Neuronal stem cell (in vitro differentiated cells): ENCODE data around the gene TMEM247.
"Not testable (repeated sequence)": the region's sequence is repeated elsewhere in the genome, so short reads cannot be mapped to it uniquely, and the experiment has no call there.

ENCODE experiments used
- DNase-seq: peaks from one replicate; pipeline ENCODE4 v3.0.0-alpha.2; 2013; ENCODE audit warnings: low spot score
- H2AFZ ChIP-seq: one replicate; pipeline ENCODE4 v1.6.1; 2013; ENCODE audit warnings: mild to moderate bottlenecking, low read length, inconsistent platforms
- H2AK5ac ChIP-seq: 2 replicates; pipeline ENCODE4 v1.6.1; 2013; ENCODE audit warnings: low read depth, mild to moderate bottlenecking, inconsistent platforms, low read length, moderate library complexity, mixed read lengths
- H2BK120ac ChIP-seq: 2 replicates; pipeline ENCODE4 v1.6.1; 2013; ENCODE audit warnings: low read depth, mild to moderate bottlenecking, inconsistent platforms, low read length, moderate library complexity, mixed read lengths
- H2BK12ac ChIP-seq: one replicate; pipeline ENCODE4 v1.6.1; 2013; ENCODE audit warnings: low read length, inconsistent platforms
- H2BK15ac ChIP-seq: 2 replicates; pipeline ENCODE4 v1.6.1; 2013; ENCODE audit warnings: mild to moderate bottlenecking, low read length, inconsistent platforms, mixed read lengths
- H2BK5ac ChIP-seq: one replicate; pipeline ENCODE4 v1.6.1; 2013; ENCODE audit warnings: inconsistent platforms, mild to moderate bottlenecking, low read length, moderate library complexity
- H3K14ac ChIP-seq: one replicate; pipeline ENCODE4 v1.6.1; 2013; ENCODE audit warnings: low read length, inconsistent platforms
- H3K18ac ChIP-seq: 2 replicates; pipeline ENCODE4 v1.6.1; 2013; ENCODE audit warnings: low read length, inconsistent platforms
- H3K23ac ChIP-seq: 2 replicates; pipeline ENCODE4 v1.6.1; 2013; ENCODE audit warnings: low read depth, mild to moderate bottlenecking, mixed read lengths, low read length, inconsistent platforms; ENCODE audit not compliant: poor library complexity
- H3K27ac ChIP-seq: replicated peaks from 3 replicates; pipeline ENCODE4 v1.5.1; 2013; ENCODE audit warnings: low read length, inconsistent platforms
- H3K27me3 ChIP-seq, 3 experiments: 2 replicates each; pipeline ENCODE4 v1.6.1; 2013; ENCODE audit warnings: low read length in 3 of 3, mild to moderate bottlenecking in 2 of 3, inconsistent platforms in 1 of 3, low read depth in 1 of 3, mixed read lengths in 1 of 3, moderate library complexity in 1 of 3; ENCODE audit not compliant: control insufficient read depth in 3 of 3, insufficient read depth in 3 of 3
- H3K36me3 ChIP-seq, 2 donors: replicated peaks in 1 of 2; 2 replicates each; pipeline ENCODE4 v1.6.1; 2013; ENCODE audit warnings: low read length in 2 of 2; ENCODE audit not compliant: control insufficient read depth in 2 of 2, insufficient read depth in 2 of 2
- H3K4ac ChIP-seq: 2 replicates; pipeline ENCODE4 v1.6.1; 2013; ENCODE audit warnings: inconsistent platforms, mild to moderate bottlenecking, low read length, moderate library complexity
- H3K4me1 ChIP-seq, 2 donors: 1 replicate in 1 of 2; 2 replicates in 1 of 2; pipeline ENCODE4 v1.6.1; 2013; ENCODE audit warnings: low read length in 2 of 2, low read depth in 1 of 2; ENCODE audit not compliant: control insufficient read depth in 2 of 2, insufficient read depth in 1 of 2
- H3K4me2 ChIP-seq: one replicate; pipeline ENCODE4 v1.6.1; 2013; ENCODE audit warnings: mild to moderate bottlenecking, low read length, inconsistent platforms; ENCODE audit not compliant: insufficient read depth, poor library complexity, severe bottlenecking
- H3K4me3 ChIP-seq, 2 donors: 2 replicates each; pipeline ENCODE4 v1.5.1; 2013; ENCODE audit warnings: low read length in 2 of 2, mild to moderate bottlenecking in 2 of 2, inconsistent platforms in 1 of 2, moderate library complexity in 1 of 2
- H3K79me1 ChIP-seq: one replicate; pipeline ENCODE4 v1.6.1; 2013; ENCODE audit warnings: low read depth, mild to moderate bottlenecking, inconsistent platforms, low read length, moderate library complexity
- H3K9ac ChIP-seq: one replicate; pipeline ENCODE4 v1.6.1; 2013; ENCODE audit warnings: mild to moderate bottlenecking, low read depth, low read length, inconsistent platforms; ENCODE audit not compliant: poor library complexity
- H3K9me3 ChIP-seq, 2 donors: replicated peaks in 1 of 2; 2 replicates each; pipeline versions ENCODE3 to v1.6.1; 2013; ENCODE audit warnings: low read length in 2 of 2, mild to moderate bottlenecking in 2 of 2, inconsistent platforms in 1 of 2, low read depth in 1 of 2, mixed read lengths in 1 of 2, moderate library complexity in 1 of 2; ENCODE audit not compliant: control insufficient read depth in 2 of 2, insufficient read depth in 1 of 2
- H4K8ac ChIP-seq: one replicate; pipeline ENCODE4 v1.6.1; 2013; ENCODE audit warnings: low read depth, mild to moderate bottlenecking, inconsistent platforms, low read length, moderate library complexity
- H4K91ac ChIP-seq: one replicate; pipeline ENCODE4 v1.6.1; 2013; ENCODE audit warnings: low read length, low read depth, mild to moderate bottlenecking, inconsistent platforms; ENCODE audit not compliant: poor library complexity
- WGBS, 2 donors: extraction: QIAGEN DNeasy Blood & Tissue Kit; methylation state at CpG; one replicate each; pipeline ENCODE4 v1.1.7; 2013; ENCODE audit warnings: missing lambda C conversion rate in 2 of 2, mixed read lengths in 1 of 2; ENCODE audit not compliant: insufficient read length in 2 of 2, insufficient replicate concordance in 1 of 2; ENCODE audit errors: extremely low coverage in 2 of 2; 5-methylcytosine and 5-hydroxymethylcytosine counted together

Gene TMEM247

DNA sequence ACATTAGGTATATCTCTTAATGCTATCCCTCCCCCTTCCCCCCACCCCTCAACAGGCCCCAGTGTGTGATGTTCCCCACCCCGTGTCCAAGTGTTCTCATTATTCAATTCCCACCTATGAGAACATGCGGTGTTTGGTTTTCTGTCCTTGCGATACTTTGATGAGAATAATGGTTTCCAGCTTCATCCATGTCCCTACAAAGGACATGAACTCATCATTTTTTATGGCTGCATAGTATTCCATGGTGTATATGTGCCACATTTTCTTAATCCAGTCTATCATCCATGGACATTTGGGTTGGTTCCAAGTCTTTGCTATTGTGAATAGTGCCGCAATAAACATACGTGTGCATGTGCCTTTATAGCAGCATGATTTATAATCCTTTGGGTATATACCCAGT, 7.2 kb upstream of the TMEM247 start:
- H3K23ac ChIP-seq, H3K4me2 ChIP-seq, H3K4me1 ChIP-seq, DNase-seq, H3K4me3 ChIP-seq, H2AFZ ChIP-seq, H3K18ac ChIP-seq, H4K91ac ChIP-seq, H2BK15ac ChIP-seq, H3K27me3 ChIP-seq, H3K14ac ChIP-seq, H2BK12ac ChIP-seq, H2BK120ac ChIP-seq, H2BK5ac ChIP-seq, H3K79me1 ChIP-seq, H2AK5ac ChIP-seq, H3K9ac ChIP-seq, H4K8ac ChIP-seq, H3K9me3 ChIP-seq, H3K36me3 ChIP-seq, H3K4ac ChIP-seq, H3K27ac ChIP-seq: not testable (repeated sequence)
- no CpG with 5 or more reads among the region's 5 CpGs for WGBS, 2 donors

DNA sequence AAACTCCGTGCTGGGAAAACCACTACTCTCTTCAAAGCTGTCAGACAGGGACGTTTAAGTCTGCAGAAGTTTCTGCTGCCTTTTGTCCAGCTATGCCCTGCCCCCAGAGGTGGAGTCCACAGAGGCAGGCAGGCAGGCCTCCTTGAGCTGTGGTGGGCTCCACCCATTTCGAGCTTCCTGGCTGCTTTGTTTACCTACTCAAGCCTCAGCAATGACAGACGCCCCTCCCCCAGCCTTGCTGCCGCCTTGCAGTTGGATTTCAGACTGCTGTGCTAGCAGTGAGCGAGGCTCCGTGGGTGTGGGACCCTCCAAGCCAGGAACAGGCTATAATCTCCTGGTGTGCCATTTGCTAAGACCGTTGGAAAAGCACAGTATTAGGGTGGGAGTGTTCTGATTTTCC, 1.9 kb upstream of the TMEM247 start:
- no CpG with 5 or more reads among the region's 8 CpGs for WGBS, 2 donors
- not testable (repeated sequence) for H3K23ac ChIP-seq, H3K4me1 ChIP-seq, H2BK15ac ChIP-seq, H3K14ac ChIP-seq, H3K36me3 ChIP-seq, H2BK120ac ChIP-seq, H3K27ac ChIP-seq, H2BK5ac ChIP-seq, H3K79me1 ChIP-seq, H3K4me2 ChIP-seq, H2BK12ac ChIP-seq, H3K9me3 ChIP-seq, H3K18ac ChIP-seq, H3K9ac ChIP-seq, H4K91ac ChIP-seq, H3K4ac ChIP-seq, H4K8ac ChIP-seq, H3K4me3 ChIP-seq, H2AK5ac ChIP-seq, DNase-seq
- H2AFZ ChIP-seq = peak overlapping the region; percentile 22
- H3K27me3 ChIP-seq = peaks cover 0 to 13% (median 0%) of the 10 kb centered on the region in 3 experiments

DNA sequence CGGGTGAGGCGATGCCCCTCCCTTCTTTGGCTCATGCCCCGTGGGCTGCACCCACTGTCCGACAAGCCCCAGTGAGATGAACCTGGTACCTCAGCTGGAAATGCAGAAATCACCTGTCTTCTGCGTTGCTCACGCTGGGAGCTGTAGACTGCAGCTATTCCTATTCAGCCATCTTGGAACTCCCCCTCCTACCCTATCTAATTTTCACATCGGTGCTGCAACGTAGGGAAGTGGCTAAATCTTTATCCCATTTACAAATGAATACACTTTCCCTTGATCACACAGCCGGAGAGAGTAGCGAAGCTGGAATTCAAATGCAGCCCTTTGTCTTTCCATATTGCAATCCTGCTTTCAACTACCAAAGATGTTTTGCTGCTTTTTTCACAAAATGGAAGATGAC, 1.4 kb upstream of the TMEM247 start:
- H2BK5ac ChIP-seq = no peak overlapping the region
- DNase-seq = no peak
- no CpG with 5 or more reads among the region's 10 CpGs for WGBS, 2 donors

DNA sequence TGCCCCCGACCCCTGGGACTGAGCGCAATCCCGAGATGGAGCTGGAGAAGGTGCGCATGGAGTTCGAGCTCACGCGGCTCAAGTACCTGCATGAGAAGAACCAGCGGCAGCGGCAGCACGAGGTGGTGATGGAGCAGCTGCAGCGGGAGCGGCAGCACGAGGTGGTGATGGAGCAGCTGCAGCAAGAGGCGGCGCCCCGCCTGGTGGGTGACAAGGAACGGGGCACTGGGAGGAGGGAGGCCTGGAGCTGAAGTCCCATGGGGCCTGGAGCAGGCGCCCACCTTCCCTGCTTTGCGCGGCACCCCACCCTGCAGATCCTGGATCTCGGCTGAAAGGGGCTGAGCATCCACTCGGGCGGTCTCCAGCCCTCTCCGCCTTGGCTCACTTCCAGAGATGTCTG, 1.2 kb downstream of the TMEM247 start:
- H3K9ac ChIP-seq = no peak overlapping the region
- H4K8ac ChIP-seq = no peak overlapping the region
- peak overlapping the region; percentile 53 for H3K18ac ChIP-seq
- no peaks in the 10 kb centered on the region for H3K4me1 ChIP-seq
- H3K9me3 ChIP-seq = peaks cover 0 to 2% of the 10 kb centered on the region in 2 donors
- no peak overlapping the region for H3K14ac ChIP-seq
- H3K23ac ChIP-seq = peak overlapping the region; percentile 69
- H3K27me3 ChIP-seq = peaks cover 0 to 24% (median 0%) of the 10 kb centered on the region in 3 experiments
- DNase-seq = no peak
- H2BK15ac ChIP-seq = no peak overlapping the region
- H2BK12ac ChIP-seq = no peak overlapping the region
- peak overlapping the region; percentile 47 for H2AK5ac ChIP-seq
- H3K4me2 ChIP-seq = no peak overlapping the region
- no peak overlapping the region for H3K27ac ChIP-seq
- no peak overlapping the region for H2BK120ac ChIP-seq
- no peak overlapping the region for H4K91ac ChIP-seq
- H2BK5ac ChIP-seq = peak overlapping the region; percentile 71
- H3K4ac ChIP-seq = no peak overlapping the region
- WGBS, 2 donors = no CpG with 5 or more reads among the region's 24 CpGs
- no peaks in the 10 kb centered on the region for H3K79me1 ChIP-seq
- no peak overlapping the region for H3K4me3 ChIP-seq
- H2AFZ ChIP-seq = no peak overlapping the region
- no peaks in the 10 kb centered on the region for H3K36me3 ChIP-seq

More for the DNA sequence above, 1.4 kb upstream of the TMEM247 start:
- Histone ChIP-seq H3K23ac (no peak overlapping the region), H3K9ac (no peak overlapping the region), H3K36me3 (no peaks in the 10 kb centered on the region), H3K4ac (no peak overlapping the region), H3K14ac (no peak overlapping the region), H3K4me2 (no peak overlapping the region), H2BK12ac (no peak overlapping the region), H2BK15ac (no peak overlapping the region), H3K27ac (no peak overlapping the region), H4K8ac (no peak overlapping the region), H3K4me3 (no peak overlapping the region), H3K18ac (no peak overlapping the region), H2AK5ac (no peak overlapping the region), H3K9me3 (no peaks in the 10 kb centered on the region), H4K91ac (no peak overlapping the region), H2BK120ac (no peak overlapping the region), H3K4me1 (no peaks in the 10 kb centered on the region), H3K27me3 (peaks cover 0 to 15% (median 0%) of the 10 kb centered on the region in 3 experiments), H2AFZ (peak overlapping the region; percentile 22), H3K79me1 (no peaks in the 10 kb centered on the region)
